HS-27A (cell line): ENCODE results near the gene PEDS1.
"Not testable (repeated sequence)": the region's sequence is repeated elsewhere in the genome, so short reads cannot be mapped to it uniquely, and the experiment has no call there.

Experiments
- DNase-seq: peaks from one replicate; pipeline ENCODE4 v3.0.0-alpha.2; 2012; ENCODE audit warnings: low read depth, missing footprints

The PEDS1 gene

DNA sequence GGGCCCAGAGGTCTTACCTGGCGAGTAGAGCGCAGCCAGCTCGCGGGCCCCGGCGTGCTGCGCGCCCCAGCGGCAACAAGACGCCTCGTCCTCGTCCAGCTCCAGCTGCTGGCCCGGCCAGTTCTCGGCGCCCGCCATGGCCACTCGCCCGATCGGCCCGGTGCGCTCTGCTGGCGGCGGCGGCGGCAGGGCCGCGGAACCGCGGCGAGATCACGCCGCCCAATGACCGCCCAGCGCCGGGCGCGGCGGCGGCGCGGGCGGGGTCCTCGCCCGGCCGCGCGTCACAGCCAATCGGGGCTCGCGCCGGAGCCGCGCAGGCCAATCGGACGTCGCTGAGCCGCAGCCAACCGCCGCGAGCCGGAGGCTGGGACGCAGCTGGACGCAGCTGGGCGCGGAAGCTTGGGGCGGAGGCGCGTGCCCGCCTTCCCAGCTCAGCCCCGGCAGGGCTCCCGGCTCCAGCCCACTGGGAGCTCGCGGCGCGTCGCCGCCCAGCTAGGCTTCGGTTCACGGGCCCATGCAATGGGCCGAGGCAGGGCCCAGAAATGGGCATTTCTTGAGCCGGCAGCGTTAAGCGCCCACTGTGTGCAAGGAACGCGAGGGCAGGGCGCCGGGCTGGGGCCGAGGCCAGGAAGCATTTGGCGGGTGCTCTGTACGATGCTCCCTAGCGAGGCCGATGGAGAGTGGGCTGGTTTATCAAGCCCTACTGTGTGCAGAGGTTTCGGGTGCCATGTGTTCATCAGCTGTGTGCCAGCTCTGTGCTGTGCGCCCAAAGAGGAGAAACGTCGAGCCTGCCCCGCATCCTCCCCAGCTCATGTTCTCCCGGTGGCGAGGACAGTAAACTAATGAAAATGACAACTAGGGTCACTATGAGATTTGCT, at the start of gene PEDS1:
TSS of gene PEDS1 (minus strand) at position 224 of the 878 bp plus-strand sequence. CDS start at position 138, 86 bp downstream.
- DNase-seq: peak; percentile 76

DNA sequence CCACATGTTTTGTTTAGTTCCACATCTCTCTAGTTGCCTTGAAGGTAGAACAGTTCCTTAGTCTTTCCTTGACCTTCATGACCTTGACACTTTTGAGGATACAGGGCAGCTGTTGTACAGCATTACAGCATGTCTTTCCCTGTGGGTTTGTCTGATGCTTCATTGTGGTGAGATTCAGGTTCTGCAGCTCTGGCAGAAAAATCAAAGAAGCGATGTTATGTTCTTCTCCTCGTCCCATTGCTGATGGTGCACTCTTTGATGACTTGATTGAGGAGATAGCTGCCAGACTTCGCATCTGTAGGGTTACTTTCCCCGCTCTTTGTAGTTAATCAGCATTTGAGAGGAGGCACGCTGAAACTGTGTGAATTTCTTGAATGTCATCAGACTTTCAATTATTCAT, 49.2 kb upstream of the PEDS1 start:
- no peak for DNase-seq

DNA sequence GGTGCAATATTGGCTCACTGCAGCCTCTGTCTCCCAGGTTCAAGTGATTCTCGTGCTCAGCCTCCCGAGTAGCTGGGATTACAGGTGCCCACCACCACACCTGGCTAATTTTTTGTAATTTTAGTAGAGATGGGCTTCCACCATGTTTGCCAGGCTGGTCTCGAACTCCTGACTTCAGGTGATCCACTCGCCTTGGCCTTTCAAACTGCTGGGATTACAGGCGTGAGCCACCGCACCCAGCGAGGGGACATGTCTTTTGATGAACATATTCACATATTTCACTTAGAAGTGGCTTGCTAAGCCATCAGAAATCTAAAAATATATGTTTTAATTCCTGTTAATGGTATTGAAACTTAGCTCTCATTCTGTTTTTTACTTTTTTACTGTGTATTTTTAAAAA, 48.2 kb upstream of the PEDS1 start:
- DNase-seq: not testable (repeated sequence)

DNA sequence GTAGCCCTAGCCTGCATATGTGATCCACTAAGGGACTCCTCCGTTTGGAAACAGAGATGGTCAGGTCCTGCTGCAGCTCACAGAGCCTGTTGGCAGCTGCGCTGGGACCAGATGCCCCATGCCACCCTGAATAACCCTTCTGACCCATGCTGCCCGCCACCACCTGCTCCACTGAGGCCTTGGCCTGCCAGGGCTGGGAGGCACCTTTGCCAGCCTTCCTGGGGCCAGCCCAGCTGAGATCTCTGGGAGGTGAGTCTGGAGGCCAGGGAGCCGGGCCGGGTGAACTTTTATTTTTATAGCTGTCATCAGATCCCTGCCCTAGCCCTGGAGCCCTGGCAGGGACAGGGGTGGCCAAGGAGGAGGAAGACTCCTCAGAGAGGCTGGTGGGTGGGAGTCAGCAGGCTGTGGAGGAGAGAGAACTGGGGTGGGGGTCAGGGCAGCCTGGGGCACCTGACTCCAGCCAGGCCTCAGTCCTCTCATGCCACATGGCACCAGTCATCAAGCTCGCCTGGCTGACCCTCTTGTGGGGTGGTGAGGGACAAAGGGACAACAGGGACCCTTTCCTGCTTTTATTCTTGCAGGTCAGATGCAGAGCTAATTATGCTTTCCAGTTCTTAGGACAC, 47.1 kb upstream of the PEDS1 start:
- no peak for DNase-seq

DNA sequence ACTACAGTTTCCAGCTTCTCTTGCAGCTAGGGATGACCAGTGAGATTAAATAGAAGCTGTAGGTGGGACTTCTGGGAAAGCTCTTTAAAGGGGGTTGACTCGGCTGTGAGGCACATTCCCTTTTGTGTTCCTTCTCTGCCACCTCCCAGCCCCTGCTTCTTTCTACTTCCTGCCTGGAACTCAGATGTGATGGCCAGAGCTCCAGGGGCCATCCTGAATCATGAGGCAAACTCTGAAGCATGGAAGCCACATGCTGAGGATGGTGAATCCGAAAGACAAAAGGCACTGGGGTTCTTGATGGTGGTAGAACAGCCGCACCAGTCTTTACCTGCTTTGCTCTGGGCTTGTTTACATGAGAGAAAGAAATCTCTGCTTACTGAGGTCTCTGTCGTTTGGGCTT, 46.2 kb upstream of the PEDS1 start:
- no peak for DNase-seq

DNA sequence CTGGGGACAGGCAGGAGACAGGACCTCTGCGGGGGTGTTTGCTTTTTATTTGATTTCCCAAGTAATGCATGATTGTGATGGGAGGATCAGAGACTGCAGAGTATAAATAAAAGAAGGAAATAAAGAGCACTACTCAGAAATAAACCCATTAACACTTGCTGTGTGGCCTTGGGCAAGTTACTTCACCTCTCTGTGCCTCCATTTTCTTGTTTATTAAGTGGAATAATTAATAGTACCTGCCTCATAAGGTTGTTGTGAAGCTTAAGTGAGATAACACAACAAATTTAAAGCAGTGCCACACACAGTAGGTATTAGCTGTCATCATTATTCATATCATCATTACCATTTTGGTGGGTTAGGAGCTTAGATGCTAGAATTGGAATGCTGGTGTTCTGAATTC, 45.2 kb upstream of the PEDS1 start:
- no peak for DNase-seq

DNA sequence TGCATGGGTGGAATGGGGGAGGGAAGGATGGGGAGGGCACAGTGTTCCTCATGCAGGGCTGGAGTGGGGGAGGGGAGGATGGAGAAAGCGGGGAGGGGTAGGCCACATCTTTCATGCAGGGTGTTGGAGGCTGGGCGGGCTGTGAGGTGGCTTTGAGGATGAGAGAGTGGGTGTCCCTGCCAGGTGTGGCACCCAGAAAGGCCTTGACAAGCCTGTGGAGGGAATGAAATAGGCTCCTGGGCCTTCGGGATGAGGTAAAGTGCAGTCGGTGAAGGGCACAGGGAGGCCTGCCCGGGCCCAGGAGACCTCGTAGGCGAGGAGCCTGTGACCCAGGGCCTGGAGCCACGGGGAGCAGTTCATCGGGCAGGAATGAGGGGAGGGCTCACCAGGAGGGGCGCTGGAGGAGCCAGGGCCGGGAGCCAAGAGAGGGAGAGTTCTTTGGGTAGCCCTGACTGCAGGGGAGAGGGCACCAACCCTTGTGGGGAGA, 44.7 kb upstream of the PEDS1 start:
- DNase-seq: no peak

DNA sequence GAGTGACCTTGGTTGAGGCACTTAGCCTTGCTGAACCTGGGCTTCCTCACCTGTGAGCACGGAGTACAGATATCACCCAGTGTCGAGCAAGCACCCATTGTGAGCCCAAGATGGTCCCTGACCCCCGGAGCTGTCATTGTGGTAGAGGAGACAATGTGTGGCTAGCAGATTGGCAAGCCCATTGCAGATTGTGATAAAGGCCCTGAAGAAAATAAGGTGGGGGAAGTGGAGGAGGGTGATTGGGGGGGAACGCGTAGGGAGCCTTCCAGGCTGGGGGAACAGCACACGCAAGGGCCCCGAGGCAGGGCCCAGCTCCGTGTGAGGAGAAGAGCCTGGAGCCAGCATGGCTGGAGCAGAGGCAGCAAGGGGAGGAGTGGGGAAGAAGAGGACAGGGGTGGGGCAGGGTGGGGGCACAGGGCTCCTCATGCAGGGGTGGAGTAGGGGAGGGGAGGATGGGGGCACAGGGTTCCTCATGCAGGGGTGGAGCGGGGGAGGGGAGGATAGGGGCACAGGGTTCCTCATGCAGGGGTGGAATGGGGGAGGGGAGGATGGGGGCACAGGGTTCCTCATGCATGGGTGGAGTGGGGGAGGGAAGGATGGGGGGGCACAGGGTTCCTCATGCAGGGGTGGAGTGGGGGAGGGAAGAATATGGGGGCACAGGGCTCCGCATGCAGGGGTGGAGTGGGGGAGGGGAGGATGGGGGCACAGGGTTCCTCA, 44.1 kb upstream of the PEDS1 start:
- DNase-seq: no peak

DNA sequence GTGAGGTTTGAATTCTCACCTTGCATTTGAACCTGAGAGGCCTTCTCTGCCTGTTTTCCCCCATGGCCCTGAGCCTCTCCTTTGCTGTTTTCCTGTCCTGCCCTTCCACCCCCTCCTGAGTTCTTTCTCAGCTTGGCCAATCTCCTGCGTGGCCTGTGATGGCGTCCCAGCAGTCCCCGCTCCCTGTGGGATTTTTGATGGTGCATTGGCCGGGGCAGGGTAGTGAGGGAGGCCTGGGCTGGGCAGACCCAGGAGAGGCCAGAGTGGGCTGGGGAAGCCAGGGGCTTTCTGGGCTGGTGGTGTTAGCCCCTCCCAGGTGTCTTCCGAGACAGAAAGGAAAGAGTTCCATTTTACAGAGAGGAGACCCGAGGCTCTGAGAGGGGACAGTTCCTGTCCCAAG, 43.4 kb upstream of the PEDS1 start:
- no peak for DNase-seq

DNA sequence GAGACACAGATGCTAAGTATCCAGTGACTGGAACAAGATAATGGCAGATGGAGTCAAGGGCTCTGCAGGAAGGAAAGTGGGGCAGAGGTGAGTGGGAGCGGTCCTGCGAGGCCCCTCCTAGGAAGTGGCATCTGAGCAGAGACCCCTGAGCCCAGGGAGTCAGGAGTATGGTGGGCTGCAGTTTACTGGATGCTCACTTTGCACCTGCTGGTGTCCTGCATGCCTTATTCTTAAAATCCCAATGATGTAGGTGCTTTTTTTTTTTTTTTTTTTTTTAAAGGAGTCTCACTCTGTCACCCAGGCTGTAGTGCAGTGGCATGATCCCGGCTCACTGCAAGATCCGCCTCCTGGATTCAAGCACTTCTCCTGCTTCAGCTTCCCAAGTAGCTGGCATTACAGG, 42.7 kb upstream of the PEDS1 start:
- no peak for DNase-seq

DNA sequence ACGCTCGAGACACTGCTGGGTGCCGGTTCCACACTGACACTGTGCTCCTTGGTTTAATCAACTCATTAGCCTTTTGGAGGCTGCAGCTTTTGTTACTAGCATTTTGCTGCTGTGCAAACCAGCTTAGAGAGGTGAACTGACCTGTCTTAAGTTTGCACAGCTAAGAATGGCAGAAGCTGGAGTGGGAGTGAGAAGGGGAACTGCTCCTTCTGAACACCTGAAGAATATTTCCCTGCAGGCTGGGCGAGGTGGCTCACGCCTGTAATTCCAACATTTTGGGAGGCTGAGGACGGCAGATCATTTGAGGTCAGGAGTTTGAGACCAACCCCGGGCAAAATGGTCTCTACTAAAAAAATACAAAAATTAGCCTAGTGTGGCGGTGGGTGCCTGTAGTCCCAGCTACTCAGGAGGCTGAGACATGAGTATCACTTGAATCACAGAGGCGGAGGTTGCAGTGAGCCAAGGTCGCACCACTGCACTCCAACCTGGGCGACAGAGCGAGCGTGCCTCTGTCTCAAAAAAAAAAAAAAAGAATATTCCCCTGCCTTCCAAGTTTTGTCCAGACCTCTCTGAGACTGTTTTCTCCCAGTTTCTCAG, 42.1 kb upstream of the PEDS1 start:
- no peak for DNase-seq

DNA sequence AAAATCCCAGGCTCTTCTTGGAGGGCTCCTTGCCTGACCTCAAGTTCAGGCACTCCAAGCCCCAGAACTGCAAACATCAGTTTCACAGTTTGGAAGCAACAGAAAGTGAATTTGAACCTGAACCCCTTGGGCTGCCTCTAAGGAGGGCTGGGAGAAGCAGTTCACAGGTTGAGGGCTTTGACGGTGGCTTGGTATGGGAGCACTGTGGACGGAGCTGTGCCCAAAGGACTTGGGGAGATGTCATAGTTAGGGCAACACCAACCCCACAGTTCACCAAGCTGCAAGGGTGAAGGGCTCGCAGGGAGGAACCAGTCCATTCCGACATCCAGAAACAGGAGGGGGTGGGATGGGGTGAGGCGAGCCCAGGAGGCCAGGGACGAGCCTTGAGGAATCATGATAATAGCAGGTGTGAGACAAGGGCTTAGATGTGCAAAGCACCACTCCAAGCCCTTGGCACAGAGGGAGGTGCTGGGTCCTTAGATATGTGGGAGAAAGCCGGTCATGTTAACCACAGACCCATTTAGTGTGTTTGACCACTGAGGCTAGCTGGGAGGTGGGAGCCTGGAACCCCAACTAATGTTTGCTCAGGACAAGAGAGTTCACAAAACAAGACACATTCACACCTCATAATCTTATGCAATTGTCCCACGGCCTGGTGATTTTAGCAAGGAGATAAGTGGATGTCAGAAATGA, 41.5 kb upstream of the PEDS1 start:
- DNase-seq: no peak

DNA sequence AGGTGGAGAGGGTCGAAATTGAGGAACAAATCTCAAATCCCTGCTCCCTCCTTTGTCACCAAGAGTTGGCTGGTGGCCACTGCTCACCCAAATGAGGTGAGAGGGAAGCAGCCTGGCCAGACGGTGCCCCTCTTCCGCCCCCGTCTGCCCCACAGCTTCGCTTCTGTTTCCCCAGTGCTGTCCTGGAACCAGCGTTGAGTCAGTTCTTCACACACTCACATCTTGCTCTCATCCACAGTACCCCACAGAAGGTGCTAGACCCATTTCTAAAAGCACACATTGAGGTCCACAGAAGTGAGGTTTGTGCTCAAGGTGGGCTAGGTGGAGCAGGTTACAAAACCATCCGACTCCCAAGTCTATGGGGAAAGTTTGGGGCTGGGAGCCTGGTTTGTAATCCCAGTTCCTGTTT, 40.9 kb upstream of the PEDS1 start:
- DNase-seq: no peak

DNA sequence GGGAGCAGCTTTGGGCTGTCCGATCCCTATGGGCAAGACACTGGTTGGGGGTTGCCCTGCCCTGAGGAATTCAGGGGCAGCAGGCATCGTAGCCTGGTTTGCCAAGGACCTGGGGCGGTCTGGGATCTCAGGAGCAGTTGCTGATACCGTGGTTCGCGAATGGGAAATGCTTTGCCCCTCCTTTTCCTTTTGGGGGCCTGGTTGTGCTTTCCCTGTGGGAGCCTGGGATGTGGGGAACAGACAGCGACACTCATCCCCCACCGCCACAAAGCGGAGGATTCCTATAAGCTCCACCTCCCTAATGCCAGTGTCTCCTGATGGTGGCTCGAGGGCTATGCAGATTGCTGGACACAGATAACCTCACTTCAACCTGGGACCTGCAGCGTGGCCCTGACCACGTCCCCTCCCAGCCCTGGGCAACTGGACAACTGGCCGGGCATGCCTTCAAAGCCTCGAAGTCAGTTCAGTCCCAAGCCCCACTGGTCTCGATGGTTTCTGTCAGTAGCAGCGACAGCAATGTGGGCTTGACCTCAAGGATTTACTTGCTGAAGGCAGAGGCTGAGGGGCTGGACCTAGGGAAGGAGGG, 40.4 kb upstream of the PEDS1 start:
- no peak for DNase-seq

DNA sequence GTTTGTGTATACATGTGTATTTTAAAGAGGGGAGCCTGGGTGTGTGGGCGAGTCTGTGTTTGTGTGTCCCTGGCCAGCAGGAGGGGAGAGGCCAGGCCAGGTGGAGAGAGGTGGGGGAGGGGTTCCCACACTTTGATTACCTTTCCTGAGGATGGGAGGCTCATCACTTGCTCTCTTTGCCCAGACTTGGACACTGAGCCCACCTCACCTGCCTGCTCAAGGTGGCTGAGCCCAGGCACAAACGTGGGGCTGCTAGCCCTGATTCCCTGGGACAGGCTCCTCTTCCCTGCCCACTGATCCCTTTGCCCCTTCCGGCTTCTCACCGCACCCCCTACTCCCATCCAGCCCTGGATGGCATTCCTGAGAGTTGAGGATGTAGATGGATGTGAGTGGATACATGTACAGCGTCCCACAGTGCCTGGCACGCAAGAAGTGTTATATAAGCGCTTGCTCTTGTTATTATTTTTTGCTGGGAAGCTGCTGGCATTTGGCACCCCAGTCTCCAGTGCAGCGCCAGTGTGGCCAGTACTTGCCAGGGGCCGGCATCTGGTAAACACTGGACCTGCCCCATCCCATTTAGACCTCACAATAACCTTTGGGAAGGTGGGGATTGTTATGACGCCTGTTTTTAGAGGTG, 39.8 kb upstream of the PEDS1 start:
- DNase-seq: no peak

DNA sequence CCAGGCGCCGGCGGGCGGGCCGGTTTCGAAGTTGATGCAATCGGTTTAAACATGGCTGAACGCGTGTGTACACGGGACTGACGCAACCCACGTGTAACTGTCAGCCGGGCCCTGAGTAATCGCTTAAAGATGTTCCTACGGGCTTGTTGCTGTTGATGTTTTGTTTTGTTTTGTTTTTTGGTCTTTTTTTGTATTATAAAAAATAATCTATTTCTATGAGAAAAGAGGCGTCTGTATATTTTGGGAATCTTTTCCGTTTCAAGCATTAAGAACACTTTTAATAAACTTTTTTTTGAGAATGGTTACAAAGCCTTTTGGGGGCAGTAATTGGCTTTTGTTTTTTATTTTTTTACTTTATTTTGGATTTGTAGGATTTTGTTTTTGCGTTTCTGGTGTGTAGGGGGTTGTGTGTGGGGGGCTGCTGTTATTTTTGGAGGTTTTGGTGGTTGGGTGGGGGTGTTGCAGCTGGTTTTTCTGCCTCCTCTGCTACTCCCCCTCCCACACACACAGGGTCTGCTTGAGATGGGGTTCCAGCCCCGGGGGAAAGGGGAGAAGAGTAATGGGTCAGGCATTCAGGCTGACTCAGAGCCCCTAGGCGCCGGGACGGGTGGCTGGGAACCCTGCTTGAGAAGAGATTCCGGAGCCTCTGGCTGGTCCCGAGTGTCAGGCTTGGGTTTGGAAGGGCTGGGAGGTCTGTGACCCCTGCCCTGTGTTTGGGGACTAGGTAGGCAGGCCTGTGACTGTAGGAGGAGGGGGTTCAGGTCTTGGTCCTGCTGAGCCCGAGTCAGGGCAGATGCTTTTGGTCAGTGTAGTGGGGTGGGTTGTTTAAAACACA, 39.1 kb upstream of the PEDS1 start:
- DNase-seq: peak; percentile 81

DNA sequence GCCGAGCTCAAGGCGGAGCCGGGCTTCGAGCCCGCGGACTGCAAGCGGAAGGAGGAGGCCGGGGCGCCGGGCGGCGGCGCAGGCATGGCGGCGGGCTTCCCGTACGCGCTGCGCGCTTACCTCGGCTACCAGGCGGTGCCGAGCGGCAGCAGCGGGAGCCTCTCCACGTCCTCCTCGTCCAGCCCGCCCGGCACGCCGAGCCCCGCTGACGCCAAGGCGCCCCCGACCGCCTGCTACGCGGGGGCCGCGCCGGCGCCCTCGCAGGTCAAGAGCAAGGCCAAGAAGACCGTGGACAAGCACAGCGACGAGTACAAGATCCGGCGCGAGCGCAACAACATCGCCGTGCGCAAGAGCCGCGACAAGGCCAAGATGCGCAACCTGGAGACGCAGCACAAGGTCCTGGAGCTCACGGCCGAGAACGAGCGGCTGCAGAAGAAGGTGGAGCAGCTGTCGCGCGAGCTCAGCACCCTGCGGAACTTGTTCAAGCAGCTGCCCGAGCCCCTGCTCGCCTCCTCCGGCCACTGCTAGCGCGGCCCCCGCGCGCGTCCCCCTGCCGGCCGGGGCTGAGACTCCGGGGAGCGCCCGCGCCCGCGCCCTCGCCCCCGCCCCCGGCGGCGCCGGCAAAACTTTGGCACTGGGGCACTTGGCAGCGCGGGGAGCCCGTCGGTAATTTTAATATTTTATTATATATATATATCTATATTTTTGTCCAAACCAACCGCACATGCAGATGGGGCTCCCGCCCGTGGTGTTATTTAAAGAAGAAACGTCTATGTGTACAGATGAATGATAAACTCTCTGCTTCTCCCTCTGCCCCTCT, 38.2 kb upstream of the PEDS1 start:
- no peak for DNase-seq

DNA sequence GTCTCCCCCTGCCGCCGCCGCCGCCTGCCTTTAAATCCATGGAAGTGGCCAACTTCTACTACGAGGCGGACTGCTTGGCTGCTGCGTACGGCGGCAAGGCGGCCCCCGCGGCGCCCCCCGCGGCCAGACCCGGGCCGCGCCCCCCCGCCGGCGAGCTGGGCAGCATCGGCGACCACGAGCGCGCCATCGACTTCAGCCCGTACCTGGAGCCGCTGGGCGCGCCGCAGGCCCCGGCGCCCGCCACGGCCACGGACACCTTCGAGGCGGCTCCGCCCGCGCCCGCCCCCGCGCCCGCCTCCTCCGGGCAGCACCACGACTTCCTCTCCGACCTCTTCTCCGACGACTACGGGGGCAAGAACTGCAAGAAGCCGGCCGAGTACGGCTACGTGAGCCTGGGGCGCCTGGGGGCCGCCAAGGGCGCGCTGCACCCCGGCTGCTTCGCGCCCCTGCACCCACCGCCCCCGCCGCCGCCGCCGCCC, 37.6 kb upstream of the PEDS1 start:
- DNase-seq: no peak
